GM19099 (cell line): ENCODE measurements around the gene ADAMTS9.

Experiments
- POLR2A ChIP-seq: IDR thresholded peaks from 3 replicates; pipeline ENCODE4 v1.6.1; 2011; ENCODE audit warnings: low read depth; ENCODE audit not compliant: insufficient read length; ENCODE audit errors: extremely low read depth

ADAMTS9 gene

DNA sequence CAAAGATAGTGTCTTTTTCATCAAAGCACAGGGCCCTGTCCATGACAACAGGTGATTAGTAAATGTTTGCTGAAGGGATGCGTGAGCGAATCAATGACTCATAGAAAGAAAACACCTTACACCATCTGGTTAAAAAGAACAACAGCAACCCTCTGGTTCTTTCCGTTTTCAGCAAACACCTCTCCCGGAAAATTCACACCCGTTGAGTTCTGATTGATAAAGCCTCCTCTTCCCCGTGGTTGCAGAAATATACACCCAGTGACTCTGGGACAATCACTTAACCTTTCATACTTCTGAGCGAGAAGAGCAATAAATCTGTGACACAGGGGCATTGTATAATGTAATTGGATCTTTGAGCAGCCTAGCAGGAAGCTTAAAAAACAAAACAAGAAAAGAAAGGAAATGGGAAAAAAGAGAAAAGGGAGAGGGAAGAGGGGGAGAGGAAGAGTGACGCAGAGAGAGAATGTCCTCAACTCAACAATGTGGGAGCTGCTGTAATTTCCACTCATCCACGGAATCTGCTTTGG, 37.6 kb downstream of the ADAMTS9 start:
- no peak for TF ChIP-seq POLR2A

- no peak for TF ChIP-seq POLR2A
Measured at GRCh38 chr3:64648927-64649906, 38.6 kb downstream of the ADAMTS9 start.

GRCh38 chr3:64647825-64648224, 40.0 kb downstream of the ADAMTS9 start:
- TF ChIP-seq POLR2A, result no peak

GRCh38 chr3:64645243-64645642, 42.6 kb downstream of the ADAMTS9 start:
- no peak for TF ChIP-seq POLR2A

- TF ChIP-seq POLR2A, result no peak
Measured at GRCh38 chr3:64644483-64644882, 43.3 kb downstream of the ADAMTS9 start.

DNA sequence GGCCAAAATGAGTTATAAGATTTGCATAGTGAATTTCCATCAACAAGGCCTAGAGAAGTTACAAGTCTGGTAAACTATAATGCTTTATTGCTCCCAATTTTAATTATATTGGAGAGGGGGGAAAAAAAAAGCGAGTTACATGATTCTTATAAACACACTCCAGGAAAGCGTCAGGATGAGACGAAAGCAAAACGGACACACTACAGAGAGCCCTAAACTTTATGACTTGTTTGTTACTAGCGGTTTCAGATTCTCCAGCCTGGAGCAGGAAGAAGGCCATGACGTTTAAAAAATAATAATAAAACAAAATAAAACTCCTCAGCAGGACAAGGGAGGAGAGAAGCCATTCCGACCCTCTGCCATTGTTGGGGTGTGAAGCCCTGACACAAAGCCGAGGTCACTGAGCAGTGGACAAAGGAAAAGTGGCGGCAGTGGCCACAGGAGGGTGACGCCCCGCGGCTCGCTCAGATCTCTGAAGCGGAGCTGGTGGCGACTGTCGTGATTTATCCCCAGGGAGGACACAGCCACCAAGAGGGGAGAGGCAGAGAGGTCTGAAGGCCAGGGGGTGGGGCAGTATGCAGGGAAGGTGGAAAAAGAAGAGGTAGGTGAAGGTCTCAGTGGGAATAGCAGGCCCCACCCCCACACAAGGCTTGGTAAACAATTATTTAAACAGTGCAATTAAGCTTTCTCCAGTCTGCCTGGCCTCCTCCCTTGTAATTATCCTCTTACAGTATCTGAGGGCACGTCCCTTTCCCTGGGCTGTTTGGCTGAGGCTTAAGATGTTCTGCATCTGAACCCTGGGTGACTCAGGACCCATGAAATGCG, 45.3 kb downstream of the ADAMTS9 start:
- no peak for TF ChIP-seq POLR2A

DNA sequence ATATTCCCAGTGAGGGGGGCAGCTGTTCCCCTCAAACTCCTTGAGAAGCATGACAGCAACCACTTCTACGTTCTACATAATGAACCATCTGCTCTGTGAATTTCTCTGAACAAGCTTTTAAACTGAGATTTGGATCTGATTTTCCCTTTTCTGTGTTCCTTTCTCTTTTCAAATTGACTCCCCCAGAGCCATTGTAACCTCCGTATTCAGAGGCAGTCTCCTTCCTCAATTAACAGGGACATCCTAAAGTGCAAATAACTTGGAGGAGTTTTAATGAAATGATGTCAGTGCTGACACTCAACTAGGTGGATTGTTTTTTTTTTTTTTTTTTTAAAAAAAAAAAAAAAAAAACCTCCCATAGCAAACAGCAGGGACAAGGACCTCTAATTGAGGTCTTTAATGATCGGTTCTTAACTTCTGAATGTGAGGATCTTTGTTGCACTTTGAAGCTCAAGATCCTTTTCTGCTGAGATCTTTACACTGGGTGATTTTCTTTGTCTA, 48.8 kb downstream of the ADAMTS9 start:
- no peak for TF ChIP-seq POLR2A

GRCh38 chr3:64638511-64638910, 49.3 kb downstream of the ADAMTS9 start:
- TF ChIP-seq POLR2A, result no peak

DNA sequence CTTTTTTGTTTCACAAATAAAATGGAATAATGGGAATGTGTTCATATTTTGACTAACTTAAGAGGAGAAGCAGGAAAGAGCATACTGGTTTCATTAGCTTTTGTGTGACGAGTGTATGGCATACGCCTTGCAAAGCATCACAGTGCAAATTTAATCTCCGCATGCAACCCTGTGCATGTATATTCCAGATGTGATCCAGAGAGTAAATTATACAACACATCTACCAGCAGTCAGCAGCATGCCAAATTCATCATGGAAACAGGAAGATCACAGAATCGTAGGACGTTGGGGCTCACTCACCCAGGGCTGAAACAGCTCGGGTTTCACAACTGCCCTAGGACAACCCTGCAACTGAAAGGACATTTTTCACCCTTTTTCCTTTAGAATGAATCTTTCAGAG, 53.4 kb downstream of the ADAMTS9 start:
- no peak for TF ChIP-seq POLR2A

GRCh38 chr3:64631951-64632350, 55.8 kb downstream of the ADAMTS9 start:
- TF ChIP-seq POLR2A, result no peak

- no peak for TF ChIP-seq POLR2A
Measured at GRCh38 chr3:64627471-64628321, 60.1 kb downstream of the ADAMTS9 start.

DNA sequence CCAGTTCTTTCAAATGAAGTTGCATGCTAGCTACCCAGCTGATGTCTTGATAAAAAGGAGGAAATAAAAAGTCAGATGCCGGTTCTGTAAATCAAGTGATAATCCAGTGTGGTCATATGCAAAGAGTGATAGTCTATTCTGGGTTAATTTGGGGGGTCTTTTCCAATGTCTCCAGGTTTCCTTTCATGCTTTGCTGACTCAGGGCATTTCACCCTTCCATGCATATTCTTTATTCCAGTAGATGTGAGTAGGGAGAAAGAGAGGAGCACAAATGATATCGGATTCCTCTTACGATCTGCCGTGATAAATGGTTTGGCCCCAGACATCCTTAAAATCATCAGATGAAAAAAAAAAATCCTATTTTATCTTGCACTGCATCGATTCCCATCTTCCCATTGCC, 60.8 kb downstream of the ADAMTS9 start:
- no peak for TF ChIP-seq POLR2A

DNA sequence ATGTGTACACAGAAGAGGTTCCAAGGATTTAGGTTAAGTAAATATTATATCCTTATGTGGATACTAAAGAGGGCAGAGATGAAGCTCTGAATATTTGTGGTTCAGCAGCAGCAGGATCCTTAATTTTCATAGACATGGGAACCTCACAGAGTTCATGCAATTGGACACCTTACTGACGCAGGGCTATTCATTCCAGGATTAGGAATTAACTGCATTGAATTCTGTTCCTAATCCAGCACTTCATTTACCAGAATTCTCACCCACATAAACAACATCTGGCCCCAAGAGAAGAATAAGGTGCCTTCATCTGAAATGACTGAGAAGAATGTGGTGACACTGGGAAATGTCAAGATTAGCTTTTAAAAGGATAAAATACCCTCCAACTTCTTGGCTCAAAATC, 62.4 kb downstream of the ADAMTS9 start:
- no peak for TF ChIP-seq POLR2A

DNA sequence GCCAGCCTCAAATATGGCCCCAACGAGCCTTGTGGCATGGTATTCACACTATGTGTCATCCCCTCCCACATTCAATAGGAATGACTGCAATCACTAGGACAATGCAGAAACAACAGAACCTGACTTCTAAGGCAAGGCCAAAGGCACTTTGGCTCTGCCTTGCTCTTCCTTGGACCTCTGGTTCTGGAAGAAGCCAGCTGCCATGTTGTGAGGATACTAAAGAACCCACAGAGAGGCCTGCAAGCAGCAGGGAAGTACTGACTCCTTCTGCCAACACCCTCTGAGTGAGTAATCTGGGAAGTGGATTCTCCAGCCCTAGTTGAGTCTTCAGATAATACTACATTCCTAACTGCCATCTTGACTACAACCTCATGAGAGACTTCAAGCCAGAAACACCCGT, 64.7 kb downstream of the ADAMTS9 start:
- TF ChIP-seq POLR2A, result no peak
